Upper lobe of left lung (tissue), 6 donors: ENCODE results near the gene ADCY9. TPM values are rescaled to one million over a fixed set of nuclear protein-coding genes. Genes with fewer than 3 reads are reported as not detected.

Experiments
- ATAC-seq, 2 donors: fragments of 200-7000 bp; cut with Tn5 transposase; one replicate each; pipeline ENCODE4 v1.9.1; 2022; ENCODE audit warnings: mild to moderate bottlenecking in 2 of 2, moderate library complexity in 2 of 2; ENCODE audit not compliant: low FRiP score in 2 of 2
- DNase-seq, 2 donors: peaks; one replicate each; pipeline ENCODE4 v3.0.0-alpha.2; 2019 to 2020
- H3K27ac ChIP-seq, 4 donors: fragments of 200-600 bp; sonication (generic); one replicate each; pipeline ENCODE4 v1.5.1; 2016 to 2019
- H3K27me3 ChIP-seq, 4 donors: fragments of 200-600 bp; sonication (generic); one replicate each; pipeline ENCODE4 v1.5.1; 2017 to 2019
- H3K36me3 ChIP-seq, 4 donors: fragments of 200-600 bp; sonication (generic); one replicate each; pipeline ENCODE4 v1.5.1; 2016 to 2019
- H3K4me1 ChIP-seq, 4 donors: fragments of 200-600 bp; sonication (generic); one replicate each; pipeline ENCODE4 v1.5.1; 2018 to 2019
- H3K4me3 ChIP-seq, 4 donors: fragments of 200-600 bp; sonication (generic); one replicate each; pipeline ENCODE4 v1.5.1; 2017 to 2019; ENCODE audit warnings: mild to moderate bottlenecking in 2 of 4, moderate library complexity in 1 of 4
- H3K9me3 ChIP-seq, 4 donors: fragments of 200-600 bp; sonication (generic); one replicate each; pipeline ENCODE4 v1.5.1; 2018 to 2019
- EP300 ChIP-seq, 4 donors: sonication (generic); formaldehyde crosslinking; IDR thresholded peaks; one replicate each; pipeline ENCODE4 v1.5.1; 2017; ENCODE audit warnings: antibody characterized with exemption in 4 of 4, control low read depth in 2 of 4
- POLR2A ChIP-seq, 4 donors: fragments of 450-650 bp; IDR thresholded peaks; one replicate each; pipeline ENCODE4 v1.5.1; 2016 to 2017; ENCODE audit warnings: antibody characterized with exemption in 4 of 4, mild to moderate bottlenecking in 2 of 4
- POLR2AphosphoS5 ChIP-seq, 2 donors: sonication (generic); formaldehyde crosslinking; IDR thresholded peaks; one replicate each; pipeline ENCODE4 v1.5.1; 2017; ENCODE audit warnings: antibody characterized with exemption in 2 of 2
- WGBS, 2 donors: methylation state at CpG; one replicate each; pipeline ENCODE4 v1.1.5; 2017 to 2018; 5-methylcytosine and 5-hydroxymethylcytosine counted together
- total RNA-seq, 6 donors: library from RNA; depleted of rRNA in 4 of 6; stranded (reverse); fragments of >200 nt in 4 of 6; gene quantifications; one replicate each; pipeline versions ENCODE4 v1.1.0 to v1.2.1, GENCODE V29; 2016 to 2021
- TF ChIP-seq, protein P1 (sequence below), 6 experiments: fragments of 450-650 bp in 4 of 6; fragments of 200-600 bp in 2 of 6; sonication (generic) in 2 of 6; IDR thresholded peaks; one replicate each; pipeline ENCODE4 v1.5.1; 2016 to 2019; ENCODE audit warnings: antibody characterized with exemption in 6 of 6
- donor health status: DM: no; HTN: no; CAD: no; lungs with moderate emphysema.
- donor health status: DM: no; HTN: yes; CAD: no; lungs with severe emphysema.

The ADCY9 gene
- total RNA-seq, 6 donors from 2014 or later = 46.0 to 80.7 (median 68.4) TPM

DNA sequence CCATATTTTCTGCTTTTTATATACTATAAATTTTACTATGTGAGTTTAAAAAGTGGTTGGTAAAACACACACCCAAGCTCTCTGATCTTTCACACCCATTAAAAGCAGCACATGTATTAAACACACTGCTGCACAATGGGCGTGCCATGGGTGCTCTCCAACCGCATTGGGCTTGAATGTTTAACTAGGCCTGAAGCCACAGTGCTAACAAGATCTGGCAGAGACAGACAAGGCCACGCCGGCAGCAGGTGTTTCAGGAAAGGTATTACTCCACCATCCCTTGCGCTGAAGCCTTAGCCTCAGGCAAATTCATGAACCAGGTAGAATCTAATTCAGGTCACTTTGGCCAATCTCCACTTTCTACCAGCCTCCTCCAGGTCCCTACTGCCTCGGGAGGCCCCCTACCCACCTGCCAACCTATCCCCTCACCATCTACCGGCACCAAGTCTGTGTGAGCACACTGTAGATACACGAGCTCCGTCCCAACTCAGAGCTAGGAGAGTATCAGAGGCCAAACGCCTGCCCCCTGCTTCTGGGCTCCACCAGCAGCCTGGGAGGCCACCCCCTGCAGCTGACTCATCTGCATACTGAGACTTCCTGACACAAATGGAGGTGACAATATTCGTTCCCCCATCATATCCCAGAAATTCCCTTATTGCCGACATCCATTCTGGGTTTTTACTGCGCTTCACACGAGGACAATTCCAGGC is 95.0 kb downstream of the ADCY9 start:
- Histone ChIP-seq H3K9me3 (no peaks in the 10 kb centered on the region), H3K36me3 (no peaks in the 10 kb centered on the region), H3K27ac (peak overlapping the region in 2 of 4 donors; percentile 56 to 85), H3K4me1 (peaks cover 16 to 38% (median 21%) of the 10 kb centered on the region in 4 donors), H3K27me3 (no peaks in the 10 kb centered on the region), H3K4me3 (no peak overlapping the region)
- TF ChIP-seq POLR2AphosphoS5 (IDR thresholded peaks at IDR 0.05) (peak in 1 of 2 donors; percentile 43), EP300 (IDR thresholded peaks at IDR 0.05) (no peak), POLR2A (IDR thresholded peaks at IDR 0.05) (no peak)
- TF ChIP-seq, protein P1, sequence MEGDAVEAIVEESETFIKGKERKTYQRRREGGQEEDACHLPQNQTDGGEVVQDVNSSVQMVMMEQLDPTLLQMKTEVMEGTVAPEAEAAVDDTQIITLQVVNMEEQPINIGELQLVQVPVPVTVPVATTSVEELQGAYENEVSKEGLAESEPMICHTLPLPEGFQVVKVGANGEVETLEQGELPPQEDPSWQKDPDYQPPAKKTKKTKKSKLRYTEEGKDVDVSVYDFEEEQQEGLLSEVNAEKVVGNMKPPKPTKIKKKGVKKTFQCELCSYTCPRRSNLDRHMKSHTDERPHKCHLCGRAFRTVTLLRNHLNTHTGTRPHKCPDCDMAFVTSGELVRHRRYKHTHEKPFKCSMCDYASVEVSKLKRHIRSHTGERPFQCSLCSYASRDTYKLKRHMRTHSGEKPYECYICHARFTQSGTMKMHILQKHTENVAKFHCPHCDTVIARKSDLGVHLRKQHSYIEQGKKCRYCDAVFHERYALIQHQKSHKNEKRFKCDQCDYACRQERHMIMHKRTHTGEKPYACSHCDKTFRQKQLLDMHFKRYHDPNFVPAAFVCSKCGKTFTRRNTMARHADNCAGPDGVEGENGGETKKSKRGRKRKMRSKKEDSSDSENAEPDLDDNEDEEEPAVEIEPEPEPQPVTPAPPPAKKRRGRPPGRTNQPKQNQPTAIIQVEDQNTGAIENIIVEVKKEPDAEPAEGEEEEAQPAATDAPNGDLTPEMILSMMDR (IDR thresholded peaks at IDR 0.05) = no peak
- WGBS, 2 donors = 68 to 77% methylated on average over 12 to 14 of the region's 14 CpGs
- peak in 1 of 2 donors; percentile 89 for DNase-seq
- peak; percentile 51 to 84 for ATAC-seq

DNA sequence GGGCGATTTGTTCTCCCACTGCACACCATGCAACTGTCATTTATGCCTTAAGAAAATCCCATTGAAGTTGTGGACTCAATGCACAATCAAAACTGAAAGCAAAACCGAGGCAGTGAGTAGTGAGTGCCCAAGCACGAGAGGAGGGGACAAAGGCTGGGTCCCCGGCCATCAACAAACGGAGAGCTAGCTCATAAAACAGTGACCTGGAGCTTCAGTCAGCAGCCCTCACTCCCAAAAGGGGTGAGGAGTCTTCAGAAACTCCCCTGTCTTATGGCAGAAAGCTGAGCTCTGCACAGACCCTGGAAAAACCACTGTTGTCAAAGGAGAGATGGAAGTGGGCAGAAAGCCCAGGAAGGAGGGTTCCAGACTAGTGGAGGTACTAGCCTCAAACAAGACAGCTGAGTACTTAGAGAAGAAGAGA is 96.9 kb downstream of the ADCY9 start:
- TF ChIP-seq POLR2A (IDR thresholded peaks at IDR 0.05) = no peak
- TF ChIP-seq, protein P1 (IDR thresholded peaks at IDR 0.05) = no peak
- TF ChIP-seq POLR2AphosphoS5 (IDR thresholded peaks at IDR 0.05) = no peak
- no peak for TF ChIP-seq EP300 (IDR thresholded peaks at IDR 0.05)
- Histone ChIP-seq H3K4me3 (peak overlapping the region in 3 of 4 donors; percentile 30 to 46 (median 33)), H3K27ac (peak overlapping the region; percentile 57 to 85 (median 76)), H3K27me3 (no peaks in the 10 kb centered on the region), H3K9me3 (no peaks in the 10 kb centered on the region), H3K4me1 (peaks cover 16 to 43% (median 20%) of the 10 kb centered on the region in 4 donors), H3K36me3 (no peaks in the 10 kb centered on the region)
- WGBS, 2 donors = 4 to 21% methylated on average over 5 of the region's 5 CpGs
- ATAC-seq (peak; percentile 31 to 53), DNase-seq (peak in 1 of 2 donors; percentile 33)

DNA sequence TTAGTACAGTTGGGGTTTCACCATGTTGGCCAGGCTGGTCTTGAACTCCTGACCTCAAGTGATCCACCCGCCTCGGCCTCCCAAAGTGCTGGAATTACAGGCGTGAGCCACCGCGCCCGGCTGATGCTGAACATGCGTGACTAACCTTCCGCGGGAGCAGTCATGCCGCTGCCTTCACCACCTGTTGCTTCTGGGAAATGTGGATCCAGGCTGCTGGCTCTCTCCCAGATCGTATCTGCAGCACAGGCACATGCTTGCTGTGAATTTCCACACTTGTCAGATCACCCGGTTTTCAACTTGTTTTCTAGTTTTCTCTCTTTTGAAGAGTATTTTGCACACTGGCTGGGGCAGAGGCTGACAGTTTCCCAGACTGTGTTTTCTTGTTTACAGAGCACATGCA is 97.9 kb downstream of the ADCY9 start:
- Histone ChIP-seq H3K4me3 (no peak overlapping the region), H3K4me1 (peaks cover 21 to 50% (median 25%) of the 10 kb centered on the region in 4 donors), H3K27me3 (no peaks in the 10 kb centered on the region), H3K36me3 (no peaks in the 10 kb centered on the region), H3K9me3 (no peaks in the 10 kb centered on the region), H3K27ac (peak overlapping the region in 1 of 4 donors; percentile 85)
- DNase-seq (no peak), ATAC-seq (no peak)
- 80 to 94% methylated on average over 12 of the region's 12 CpGs for WGBS, 2 donors
- TF ChIP-seq POLR2A (IDR thresholded peaks at IDR 0.05) = no peak
- TF ChIP-seq POLR2AphosphoS5 (IDR thresholded peaks at IDR 0.05) = no peak
- TF ChIP-seq, protein P1 (IDR thresholded peaks at IDR 0.05) = no peak
- no peak for TF ChIP-seq EP300 (IDR thresholded peaks at IDR 0.05)

DNA sequence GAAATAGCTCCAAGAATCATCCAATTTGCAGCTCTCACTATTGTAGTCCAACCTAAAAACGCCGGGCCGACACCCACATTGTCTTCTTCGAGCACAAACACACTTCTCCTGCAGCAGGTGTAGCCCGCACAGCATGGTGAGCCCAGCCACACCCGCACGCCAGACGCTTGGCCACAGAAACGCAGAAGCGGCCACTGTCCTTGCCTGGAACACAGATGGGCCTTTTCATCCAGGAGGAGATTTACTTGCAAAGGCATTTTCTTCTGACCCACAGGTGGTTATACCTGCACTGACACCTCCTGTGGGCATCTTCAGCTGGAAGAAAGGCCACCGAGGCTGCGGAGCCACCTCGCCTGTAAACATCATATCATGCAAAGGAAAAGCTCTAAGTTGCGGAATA is 98.4 kb downstream of the ADCY9 start:
- DNase-seq = no peak
- WGBS, 2 donors = 92 to 94% methylated on average over 14 of the region's 14 CpGs
- no peak for TF ChIP-seq EP300 (IDR thresholded peaks at IDR 0.05)
- TF ChIP-seq POLR2A (IDR thresholded peaks at IDR 0.05) = no peak
- TF ChIP-seq, protein P1 (IDR thresholded peaks at IDR 0.05) = no peak
- TF ChIP-seq POLR2AphosphoS5 (IDR thresholded peaks at IDR 0.05) = no peak

More for the DNA sequence above, 98.4 kb downstream of the ADCY9 start:
- Histone ChIP-seq H3K36me3 (no peaks in the 10 kb centered on the region), H3K4me3 (no peak overlapping the region), H3K4me1 (peaks cover 22 to 55% (median 29%) of the 10 kb centered on the region in 4 donors), H3K27me3 (no peaks in the 10 kb centered on the region), H3K9me3 (no peaks in the 10 kb centered on the region), H3K27ac (peak overlapping the region in 2 of 4 donors; percentile 53 to 85)
- ATAC-seq = no peak
